ENCODE measurements around the gene CNGA3.

The CNGA3 gene

GRCh38 chr2:98436734-98437133, 90.5 kb downstream of the CNGA3 start:
- H2AFZ ChIP-seq (ENCODE audit: low read length), result peak overlapping the region; percentile 87
- H2BK12ac ChIP-seq (ENCODE audit: low read length), result no peak overlapping the region
- H4K91ac ChIP-seq (ENCODE audit: low read depth, low read length, poor library complexity), result no peak overlapping the region
- no peak overlapping the region for H4K8ac ChIP-seq (ENCODE audit: low read depth, low read length)
- no CpG with 5 or more reads among the region's 4 CpGs for WGBS, 2 donors (ENCODE audit: extremely low coverage in 2 of 2, insufficient read length in 2 of 2, insufficient replicate concordance in 1 of 2)
- H3K79me1 ChIP-seq (ENCODE audit: low read depth, low read length), result no peaks in the 10 kb centered on the region
- no peak overlapping the region for H3K14ac ChIP-seq (ENCODE audit: low read length)
- H3K23ac ChIP-seq (ENCODE audit: low read depth, low read length, poor library complexity), result no peak overlapping the region
- H3K9ac ChIP-seq (ENCODE audit: low read depth, low read length, poor library complexity), result no peak overlapping the region
- H2BK5ac ChIP-seq (ENCODE audit: low read length), result no peak overlapping the region
- H2BK15ac ChIP-seq (ENCODE audit: low read length), result no peak overlapping the region
- H3K27me3 ChIP-seq (ENCODE audit: control insufficient read depth in 3 of 3, insufficient read depth in 3 of 3, low read depth in 1 of 3, low read length in 3 of 3), result no peaks in the 10 kb centered on the region
- no peaks in the 10 kb centered on the region for H3K4me1 ChIP-seq (ENCODE audit: control insufficient read depth in 2 of 2, insufficient read depth in 1 of 2, low read depth in 1 of 2, low read length in 2 of 2)
- H3K9me3 ChIP-seq (replicated peaks in 1 of 2; ENCODE audit: control insufficient read depth in 2 of 2, insufficient read depth in 1 of 2, low read depth in 1 of 2, low read length in 2 of 2), result peaks cover 3 to 23% of the 10 kb centered on the region in 2 donors
- no peak overlapping the region for H3K18ac ChIP-seq (ENCODE audit: low read length)
- H3K4me2 ChIP-seq (ENCODE audit: insufficient read depth, low read length, poor library complexity, severe bottlenecking), result no peak overlapping the region
- H3K36me3 ChIP-seq (replicated peaks in 1 of 2; ENCODE audit: control insufficient read depth in 2 of 2, insufficient read depth in 2 of 2, low read length in 2 of 2), result no peaks in the 10 kb centered on the region
- H2AK5ac ChIP-seq (ENCODE audit: low read depth, low read length), result no peak overlapping the region
- no peak overlapping the region for H2BK120ac ChIP-seq (ENCODE audit: low read depth, low read length)
- H3K4me3 ChIP-seq (ENCODE audit: low read length in 2 of 2), result no peak overlapping the region
- H3K4ac ChIP-seq (ENCODE audit: low read length), result no peak overlapping the region
- no peak overlapping the region for H3K27ac ChIP-seq (replicated peaks; ENCODE audit: low read length)
- DNase-seq (ENCODE audit: low spot score), result no peak

DNA sequence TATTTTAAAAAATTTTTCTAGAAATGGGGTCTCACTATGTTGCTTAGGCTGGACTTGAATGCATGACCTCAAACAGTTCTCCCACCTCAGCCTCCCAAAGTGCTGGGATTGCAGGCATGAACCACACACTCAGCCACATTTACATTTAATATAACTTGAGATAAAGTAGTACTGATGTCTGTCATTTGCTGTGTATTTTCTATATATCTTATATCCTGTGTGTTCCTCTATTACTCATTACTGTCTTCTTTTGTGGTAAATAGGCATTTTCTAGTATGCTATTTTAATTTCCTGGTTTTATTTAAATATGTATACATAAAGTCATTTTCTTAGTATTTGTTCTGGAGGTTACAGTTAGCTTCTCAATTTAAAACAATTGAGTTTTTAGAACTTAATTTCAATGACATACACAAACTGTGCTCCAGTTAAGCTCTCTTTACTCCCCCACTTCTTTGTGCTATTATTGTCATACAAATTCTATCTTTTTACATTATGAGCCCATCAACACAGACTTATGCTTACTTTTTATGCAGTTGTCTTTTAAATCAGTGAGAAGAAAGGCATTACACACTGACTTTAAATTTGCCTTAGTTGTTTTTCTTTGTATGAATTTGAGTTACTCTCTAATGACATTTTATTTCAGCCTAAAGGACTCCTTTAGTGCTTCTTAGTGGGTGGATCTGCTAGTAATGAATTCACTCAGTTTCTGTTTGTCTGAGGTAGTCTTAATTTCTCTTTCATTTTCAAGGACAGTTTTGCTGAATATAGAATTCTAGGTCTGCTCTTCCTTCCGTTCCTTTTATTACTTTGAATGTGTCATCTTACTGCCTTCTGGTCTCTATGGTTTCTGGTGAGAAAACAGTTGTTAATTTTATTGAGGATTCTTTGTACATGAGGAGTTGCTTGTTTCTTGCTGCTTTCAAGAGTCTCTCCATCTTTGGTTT, 92.2 kb downstream of the CNGA3 start:
- Histone ChIP-seq H3K9me3 (replicated peaks in 1 of 2; ENCODE audit: control insufficient read depth in 2 of 2, insufficient read depth in 1 of 2, low read depth in 1 of 2, low read length in 2 of 2) (peaks cover 3 to 13% of the 10 kb centered on the region in 2 donors), H3K4me2 (ENCODE audit: insufficient read depth, low read length, poor library complexity, severe bottlenecking) (no peak overlapping the region), H3K9ac (ENCODE audit: low read depth, low read length, poor library complexity) (no peak overlapping the region), H3K4ac (ENCODE audit: low read length) (no peak overlapping the region), H3K14ac (ENCODE audit: low read length) (no peak overlapping the region), H4K91ac (ENCODE audit: low read depth, low read length, poor library complexity) (no peak overlapping the region), H2BK12ac (ENCODE audit: low read length) (no peak overlapping the region), H2AK5ac (ENCODE audit: low read depth, low read length) (no peak overlapping the region), H3K23ac (ENCODE audit: low read depth, low read length, poor library complexity) (no peak overlapping the region), H2BK120ac (ENCODE audit: low read depth, low read length) (no peak overlapping the region), H3K18ac (ENCODE audit: low read length) (no peak overlapping the region), H3K36me3 (replicated peaks in 1 of 2; ENCODE audit: control insufficient read depth in 2 of 2, insufficient read depth in 2 of 2, low read length in 2 of 2) (no peaks in the 10 kb centered on the region), H2BK5ac (ENCODE audit: low read length) (no peak overlapping the region), H3K4me3 (ENCODE audit: low read length in 2 of 2) (no peak overlapping the region), H4K8ac (ENCODE audit: low read depth, low read length) (no peak overlapping the region), H2BK15ac (ENCODE audit: low read length) (no peak overlapping the region), H3K27ac (replicated peaks; ENCODE audit: low read length) (no peak overlapping the region), H3K4me1 (ENCODE audit: control insufficient read depth in 2 of 2, insufficient read depth in 1 of 2, low read depth in 1 of 2, low read length in 2 of 2) (peaks cover 0 to 3% of the 10 kb centered on the region in 2 donors), H2AFZ (ENCODE audit: low read length) (no peak overlapping the region), H3K27me3 (ENCODE audit: control insufficient read depth in 3 of 3, insufficient read depth in 3 of 3, low read depth in 1 of 3, low read length in 3 of 3) (peaks cover 0 to 3% (median 0%) of the 10 kb centered on the region in 3 experiments), H3K79me1 (ENCODE audit: low read depth, low read length) (no peaks in the 10 kb centered on the region)
- WGBS, 2 donors (ENCODE audit: extremely low coverage in 2 of 2, insufficient read length in 2 of 2, insufficient replicate concordance in 1 of 2), result no CpG with 5 or more reads among the region's 1 CpG
- DNase-seq (ENCODE audit: low spot score), result no peak

DNA sequence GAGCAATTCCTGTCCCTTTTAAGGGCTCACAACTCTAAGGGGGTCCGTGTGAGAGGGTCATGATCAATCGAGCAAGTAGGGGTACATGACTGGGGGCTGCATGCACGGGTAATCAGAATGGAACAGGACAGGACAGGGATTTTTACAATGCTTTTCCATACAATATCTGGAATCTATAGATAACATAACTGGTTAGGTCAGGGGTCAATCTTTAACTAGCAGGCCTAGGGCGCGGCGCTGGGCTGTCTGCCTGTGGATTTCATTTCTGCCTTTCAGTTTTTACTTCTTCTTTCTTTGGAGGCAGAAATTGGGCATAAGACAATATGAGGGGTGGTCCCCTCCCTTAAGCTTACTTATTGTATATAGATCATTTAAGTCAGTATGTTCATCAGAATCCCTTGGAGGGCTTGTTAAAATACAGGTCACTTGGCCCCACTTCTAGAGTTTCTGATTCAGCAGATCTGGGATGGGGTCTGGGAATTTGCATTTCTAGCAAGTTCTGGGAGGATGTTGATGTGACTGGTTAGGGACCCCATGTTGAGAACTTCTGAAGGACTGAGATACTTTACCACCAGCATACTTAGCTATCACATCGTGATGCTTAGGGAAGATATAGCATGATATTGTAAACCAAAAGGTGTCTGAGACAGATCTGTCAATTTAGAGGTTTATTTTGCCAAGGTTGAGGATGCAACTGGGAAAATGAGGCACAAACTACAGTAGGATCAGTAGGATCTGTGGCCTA, 95.6 kb downstream of the CNGA3 start:
- Histone ChIP-seq H2AFZ (ENCODE audit: low read length) (no peak overlapping the region), H2BK120ac (ENCODE audit: low read depth, low read length) (no peak overlapping the region), H3K4ac (ENCODE audit: low read length) (no peak overlapping the region), H3K4me2 (ENCODE audit: insufficient read depth, low read length, poor library complexity, severe bottlenecking) (no peak overlapping the region), H3K4me3 (ENCODE audit: low read length in 2 of 2) (no peak overlapping the region), H3K9ac (ENCODE audit: low read depth, low read length, poor library complexity) (no peak overlapping the region), H2BK15ac (ENCODE audit: low read length) (no peak overlapping the region), H4K91ac (ENCODE audit: low read depth, low read length, poor library complexity) (no peak overlapping the region), H2BK12ac (ENCODE audit: low read length) (no peak overlapping the region), H4K8ac (ENCODE audit: low read depth, low read length) (no peak overlapping the region), H3K36me3 (replicated peaks in 1 of 2; ENCODE audit: control insufficient read depth in 2 of 2, insufficient read depth in 2 of 2, low read length in 2 of 2) (no peaks in the 10 kb centered on the region), H2BK5ac (ENCODE audit: low read length) (no peak overlapping the region), H3K14ac (ENCODE audit: low read length) (no peak overlapping the region), H3K23ac (ENCODE audit: low read depth, low read length, poor library complexity) (no peak overlapping the region), H2AK5ac (ENCODE audit: low read depth, low read length) (no peak overlapping the region), H3K4me1 (ENCODE audit: control insufficient read depth in 2 of 2, insufficient read depth in 1 of 2, low read depth in 1 of 2, low read length in 2 of 2) (peaks cover 5 to 8% of the 10 kb centered on the region in 2 donors), H3K9me3 (replicated peaks in 1 of 2; ENCODE audit: control insufficient read depth in 2 of 2, insufficient read depth in 1 of 2, low read depth in 1 of 2, low read length in 2 of 2) (peaks cover 0 to 4% of the 10 kb centered on the region in 2 donors), H3K79me1 (ENCODE audit: low read depth, low read length) (no peaks in the 10 kb centered on the region), H3K27ac (replicated peaks; ENCODE audit: low read length) (no peak overlapping the region), H3K27me3 (ENCODE audit: control insufficient read depth in 3 of 3, insufficient read depth in 3 of 3, low read depth in 1 of 3, low read length in 3 of 3) (peaks cover 0 to 3% (median 0%) of the 10 kb centered on the region in 3 experiments), H3K18ac (ENCODE audit: low read length) (no peak overlapping the region)
- DNase-seq (ENCODE audit: low spot score), result no peak
- no CpG with 5 or more reads among the region's 7 CpGs for WGBS, 2 donors (ENCODE audit: extremely low coverage in 2 of 2, insufficient read length in 2 of 2, insufficient replicate concordance in 1 of 2)

DNA sequence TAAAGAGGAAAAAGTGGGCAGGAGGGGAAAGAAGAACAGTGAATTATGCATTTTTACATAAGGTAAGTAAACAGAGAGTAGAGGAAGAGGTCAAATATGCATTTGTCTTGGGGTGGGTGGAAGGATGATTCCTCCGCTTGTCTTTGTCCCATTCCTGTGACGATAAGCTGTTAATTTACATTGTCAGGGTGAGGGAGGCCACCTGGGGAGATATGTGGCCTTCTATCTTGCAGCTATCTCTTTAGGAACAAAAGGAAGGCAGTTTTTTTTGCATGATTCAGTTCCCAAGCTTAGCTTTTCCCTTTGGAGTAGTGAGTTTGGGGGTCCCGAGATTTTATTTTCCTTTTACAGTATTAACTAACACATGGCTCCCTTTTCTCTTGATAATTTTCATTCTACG, 96.2 kb downstream of the CNGA3 start:
- Histone ChIP-seq H3K27ac (replicated peaks; ENCODE audit: low read length) (no peak overlapping the region), H2AFZ (ENCODE audit: low read length) (no peak overlapping the region), H2BK5ac (ENCODE audit: low read length) (no peak overlapping the region), H2AK5ac (ENCODE audit: low read depth, low read length) (no peak overlapping the region), H3K27me3 (ENCODE audit: control insufficient read depth in 3 of 3, insufficient read depth in 3 of 3, low read depth in 1 of 3, low read length in 3 of 3) (peaks cover 0 to 3% (median 0%) of the 10 kb centered on the region in 3 experiments), H3K9me3 (replicated peaks in 1 of 2; ENCODE audit: control insufficient read depth in 2 of 2, insufficient read depth in 1 of 2, low read depth in 1 of 2, low read length in 2 of 2) (peaks cover 0 to 4% of the 10 kb centered on the region in 2 donors), H2BK120ac (ENCODE audit: low read depth, low read length) (no peak overlapping the region), H2BK15ac (ENCODE audit: low read length) (no peak overlapping the region), H3K14ac (ENCODE audit: low read length) (no peak overlapping the region), H3K4me2 (ENCODE audit: insufficient read depth, low read length, poor library complexity, severe bottlenecking) (no peak overlapping the region), H3K36me3 (replicated peaks in 1 of 2; ENCODE audit: control insufficient read depth in 2 of 2, insufficient read depth in 2 of 2, low read length in 2 of 2) (no peaks in the 10 kb centered on the region), H3K4me1 (ENCODE audit: control insufficient read depth in 2 of 2, insufficient read depth in 1 of 2, low read depth in 1 of 2, low read length in 2 of 2) (peaks cover 5 to 8% of the 10 kb centered on the region in 2 donors), H4K91ac (ENCODE audit: low read depth, low read length, poor library complexity) (no peak overlapping the region), H3K79me1 (ENCODE audit: low read depth, low read length) (no peaks in the 10 kb centered on the region), H3K4ac (ENCODE audit: low read length) (no peak overlapping the region), H3K4me3 (ENCODE audit: low read length in 2 of 2) (no peak overlapping the region), H2BK12ac (ENCODE audit: low read length) (no peak overlapping the region), H3K23ac (ENCODE audit: low read depth, low read length, poor library complexity) (no peak overlapping the region), H3K9ac (ENCODE audit: low read depth, low read length, poor library complexity) (no peak overlapping the region), H3K18ac (ENCODE audit: low read length) (no peak overlapping the region), H4K8ac (ENCODE audit: low read depth, low read length) (no peak overlapping the region)
- WGBS, 2 donors (ENCODE audit: extremely low coverage in 2 of 2, insufficient read length in 2 of 2, insufficient replicate concordance in 1 of 2), result no CpG with 5 or more reads among the region's 4 CpGs
- no peak for DNase-seq (ENCODE audit: low spot score)

Data from neuronal stem cell (in vitro differentiated cells).